HG03575 (cell line): ENCODE measurements around the gene PRPF8.
"Not testable (repeated sequence)": the region's sequence is repeated elsewhere in the genome, so short reads cannot be mapped to it uniquely, and the experiment has no call there.

Experiments
- ATAC-seq: cut with Tn5 transposase; IDR thresholded peaks from one replicate; pipeline ENCODE4 v1.9.1; 2021; ENCODE audit not compliant: unreplicated experiment, insufficient number of reproducible peaks, low FRiP score; ENCODE audit errors: extremely low read depth

Gene PRPF8

GRCh38 chr17:1684378-1685189 lies at the start of gene PRPF8:
Gene PRPF8, minus strand, starts transcription at chr17:1684867. Its CDS starts 296 bp downstream, at chr17:1684571.
- ATAC-seq, result peak; percentile 64

- ATAC-seq, result no peak
Observed at GRCh38 chr17:1733759-1734158, 49.1 kb upstream of the PRPF8 start.

GRCh38 chr17:1732833-1733321 lies 48.2 kb upstream of the PRPF8 start:
- ATAC-seq, result no peak

GRCh38 chr17:1732241-1732832 lies 47.7 kb upstream of the PRPF8 start:
- no peak for ATAC-seq

GRCh38 chr17:1731194-1731506 lies 46.5 kb upstream of the PRPF8 start:
- ATAC-seq, result no peak

GRCh38 chr17:1730326-1731193 lies 45.9 kb upstream of the PRPF8 start:
- no peak for ATAC-seq

GRCh38 chr17:1729966-1730325 lies 45.3 kb upstream of the PRPF8 start:
- ATAC-seq, result no peak

GRCh38 chr17:1727876-1728630 lies 43.4 kb upstream of the PRPF8 start:
- ATAC-seq, result no peak

- ATAC-seq, result no peak
Observed at GRCh38 chr17:1727258-1727789, 42.7 kb upstream of the PRPF8 start.

- ATAC-seq, result no peak
Observed at GRCh38 chr17:1726626-1727257, 42.1 kb upstream of the PRPF8 start.

GRCh38 chr17:1725642-1726511 lies 41.2 kb upstream of the PRPF8 start:
- ATAC-seq, result no peak

- ATAC-seq, result no peak
Observed at GRCh38 chr17:1724869-1725641, 40.4 kb upstream of the PRPF8 start.

GRCh38 chr17:1724351-1724868 lies 39.7 kb upstream of the PRPF8 start, which contains the start of gene WDR81:
Gene WDR81, plus strand, starts transcription at chr17:1724704. Its CDS starts 256 bp downstream, at chr17:1724960.
- ATAC-seq, result no peak

- not testable (repeated sequence) for ATAC-seq
Observed at GRCh38 chr17:1722022-1722421, 37.4 kb upstream of the PRPF8 start.

- no peak for ATAC-seq
Observed at GRCh38 chr17:1720856-1721386, 36.3 kb upstream of the PRPF8 start.
